ENCODE results near the gene FFAR4.
A peak's percentile ranks its signal among the peaks of the same experiment; 100 is the strongest.

Gene FFAR4

DNA sequence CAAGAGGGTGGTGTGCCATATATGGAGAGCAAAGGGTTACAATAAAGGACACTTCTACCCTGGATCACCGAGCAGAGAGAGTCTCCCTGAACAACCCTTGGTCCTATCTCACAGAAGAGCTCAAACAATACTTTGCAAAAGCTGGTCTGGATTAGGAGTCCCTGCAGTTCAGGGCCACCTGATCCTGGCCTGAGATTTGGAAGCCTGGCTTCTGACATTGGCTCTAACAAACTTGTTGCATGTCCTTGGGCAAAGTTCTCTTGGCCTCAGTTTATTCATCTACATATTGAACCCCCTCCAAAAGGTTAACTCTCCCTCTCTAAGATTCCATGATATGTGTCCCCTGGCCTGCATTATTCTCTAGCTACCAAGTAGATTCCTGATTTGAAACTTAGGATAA, 32.9 kb downstream of the FFAR4 start:
- Mint-ChIP-seq H3K27me3 (ENCODE audit: low read depth) (peaks cover 77% of the 10 kb centered on the region), H3K4me3 (peak overlapping the region in 1 of 3 experiments; percentile 85), H3K27ac (no peak overlapping the region), H3K9me3 (no peaks in the 10 kb centered on the region), H3K36me3 (ENCODE audit: low read depth) (no peaks in the 10 kb centered on the region), H3K4me1 (peaks cover 5% of the 10 kb centered on the region)
- TF ChIP-seq, protein P1, sequence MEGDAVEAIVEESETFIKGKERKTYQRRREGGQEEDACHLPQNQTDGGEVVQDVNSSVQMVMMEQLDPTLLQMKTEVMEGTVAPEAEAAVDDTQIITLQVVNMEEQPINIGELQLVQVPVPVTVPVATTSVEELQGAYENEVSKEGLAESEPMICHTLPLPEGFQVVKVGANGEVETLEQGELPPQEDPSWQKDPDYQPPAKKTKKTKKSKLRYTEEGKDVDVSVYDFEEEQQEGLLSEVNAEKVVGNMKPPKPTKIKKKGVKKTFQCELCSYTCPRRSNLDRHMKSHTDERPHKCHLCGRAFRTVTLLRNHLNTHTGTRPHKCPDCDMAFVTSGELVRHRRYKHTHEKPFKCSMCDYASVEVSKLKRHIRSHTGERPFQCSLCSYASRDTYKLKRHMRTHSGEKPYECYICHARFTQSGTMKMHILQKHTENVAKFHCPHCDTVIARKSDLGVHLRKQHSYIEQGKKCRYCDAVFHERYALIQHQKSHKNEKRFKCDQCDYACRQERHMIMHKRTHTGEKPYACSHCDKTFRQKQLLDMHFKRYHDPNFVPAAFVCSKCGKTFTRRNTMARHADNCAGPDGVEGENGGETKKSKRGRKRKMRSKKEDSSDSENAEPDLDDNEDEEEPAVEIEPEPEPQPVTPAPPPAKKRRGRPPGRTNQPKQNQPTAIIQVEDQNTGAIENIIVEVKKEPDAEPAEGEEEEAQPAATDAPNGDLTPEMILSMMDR (IDR thresholded peaks at IDR 0.05; ENCODE audit: unreplicated experiment in 3 of 3) = no peak

- H3K9me3 Mint-ChIP-seq = no peaks in the 10 kb centered on the region
- peak overlapping the region; percentile 57 to 85 (median 66) for H3K4me3 Mint-ChIP-seq
- peaks cover 5% of the 10 kb centered on the region for H3K4me1 Mint-ChIP-seq
- no peak overlapping the region for H3K27ac Mint-ChIP-seq
- peaks cover 77% of the 10 kb centered on the region for H3K27me3 Mint-ChIP-seq (ENCODE audit: low read depth)
- TF ChIP-seq, protein P1 (IDR thresholded peaks at IDR 0.05; ENCODE audit: unreplicated experiment in 3 of 3) = no peak
- no peaks in the 10 kb centered on the region for H3K36me3 Mint-ChIP-seq (ENCODE audit: low read depth)
Measured at GRCh38 chr10:93599778-93600177, 33.3 kb downstream of the FFAR4 start.

- no peaks in the 10 kb centered on the region for H3K9me3 Mint-ChIP-seq
- TF ChIP-seq, protein P1 (IDR thresholded peaks at IDR 0.05; ENCODE audit: unreplicated experiment in 3 of 3) = no peak
- peaks cover 81% of the 10 kb centered on the region for H3K27me3 Mint-ChIP-seq (ENCODE audit: low read depth)
- no peaks in the 10 kb centered on the region for H3K36me3 Mint-ChIP-seq (ENCODE audit: low read depth)
- no peak overlapping the region for H3K27ac Mint-ChIP-seq
- peak overlapping the region; percentile 66 to 79 (median 71) for H3K4me3 Mint-ChIP-seq
- peaks cover 5% of the 10 kb centered on the region for H3K4me1 Mint-ChIP-seq
Measured at GRCh38 chr10:93600446-93601145, 34.1 kb downstream of the FFAR4 start.

- H3K27ac Mint-ChIP-seq = no peak within 1 kb of the TSS
- H3K36me3 Mint-ChIP-seq (ENCODE audit: low read depth) = no peaks in the 10 kb centered on the region
- peaks cover 85% of the 10 kb centered on the region for H3K27me3 Mint-ChIP-seq (ENCODE audit: low read depth)
- TF ChIP-seq, protein P1 (IDR thresholded peaks at IDR 0.05; ENCODE audit: unreplicated experiment in 3 of 3) = no peak
- peak within 1 kb of the TSS; percentile 71 to 81 (median 79) for H3K4me3 Mint-ChIP-seq
- H3K4me1 Mint-ChIP-seq = peaks cover 5% of the 10 kb centered on the region
- no peaks in the 10 kb centered on the region for H3K9me3 Mint-ChIP-seq
Measured at GRCh38 chr10:93601146-93601773, 34.8 kb downstream of the FFAR4 start, which contains the start of gene RBP4. TSS of gene RBP4 (minus strand) at chr10:93601235. CDS start at chr10:93601028, 207 bp downstream.

DNA sequence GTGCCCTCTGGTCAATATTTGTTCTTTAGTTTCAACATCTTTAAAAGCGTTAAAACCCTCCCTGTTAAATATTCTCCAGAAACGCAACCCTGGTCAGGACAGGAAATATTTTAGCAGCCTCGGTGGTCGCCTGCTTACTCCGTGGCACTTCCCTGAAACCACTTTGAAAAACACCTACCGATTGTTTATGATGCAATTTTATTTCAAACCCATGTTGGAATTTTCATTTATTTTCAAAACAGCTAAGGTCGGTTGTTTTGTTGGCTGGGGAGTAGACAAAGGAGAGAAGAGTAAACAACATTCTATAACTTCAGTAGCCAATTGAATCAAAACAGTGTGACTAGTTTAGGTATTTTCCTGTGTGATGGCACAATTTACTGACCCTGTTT, 35.3 kb downstream of the FFAR4 start:
- TF ChIP-seq, protein P1 (IDR thresholded peaks at IDR 0.05; ENCODE audit: unreplicated experiment in 3 of 3) = no peak
- no peak overlapping the region for H3K27ac Mint-ChIP-seq
- H3K4me3 Mint-ChIP-seq = peak overlapping the region; percentile 71 to 81 (median 75)

More for the DNA sequence above, 35.3 kb downstream of the FFAR4 start:
- no peaks in the 10 kb centered on the region for H3K36me3 Mint-ChIP-seq (ENCODE audit: low read depth)
- peaks cover 5% of the 10 kb centered on the region for H3K4me1 Mint-ChIP-seq
- H3K27me3 Mint-ChIP-seq (ENCODE audit: low read depth) = peaks cover 86% of the 10 kb centered on the region
- no peaks in the 10 kb centered on the region for H3K9me3 Mint-ChIP-seq
